ENCODE data around the gene SLMAP. TPM values are rescaled to one million over a fixed set of nuclear protein-coding genes. Genes with fewer than 3 reads are reported as not detected.
"Not testable (repeated sequence)": the region's sequence is repeated elsewhere in the genome, so short reads cannot be mapped to it uniquely, and the experiment has no call there.

SLMAP gene
- total RNA-seq, 4 donors from 2014 or later: 104 to 369 (median 186) TPM

- Histone ChIP-seq H3K4me3 (no peak overlapping the region), H3K9me3 (no peaks in the 10 kb centered on the region), H3K27ac (peak overlapping the region; percentile 11 to 37), H3K27me3 (no peaks in the 10 kb centered on the region), H3K36me3 (no peaks in the 10 kb centered on the region), H3K4me1 (peaks cover 3 to 16% of the 10 kb centered on the region in 2 donors)
- TF ChIP-seq POLR2A (IDR thresholded peaks at IDR 0.05) (no peak), CTCF (IDR thresholded peaks at IDR 0.05) (no peak)
- no peak for DNase-seq
- intact Hi-C loops (cut with DNase I; ENCODE audit: low total_unique reads): no loop called here
Measured at GRCh38 chr3:57796261-57796660, 40.2 kb downstream of the SLMAP start.

GRCh38 chr3:57797701-57798487 is 41.8 kb downstream of the SLMAP start:
- no peaks in the 10 kb centered on the region for H3K36me3 ChIP-seq

GRCh38 chr3:57803647-57804081 is 47.6 kb downstream of the SLMAP start:
- Histone ChIP-seq H3K4me1 (peaks cover 4 to 16% of the 10 kb centered on the region in 2 donors), H3K9me3 (no peaks in the 10 kb centered on the region), H3K27me3 (no peaks in the 10 kb centered on the region), H3K27ac (peak overlapping the region; percentile 50 to 64), H3K36me3 (no peaks in the 10 kb centered on the region), H3K4me3 (no peak overlapping the region)
- DNase-seq: peak; percentile 38 to 63
- TF ChIP-seq CTCF (IDR thresholded peaks at IDR 0.05): no peak
- peak in 1 of 2 donors; percentile 21 for TF ChIP-seq POLR2A (IDR thresholded peaks at IDR 0.05)
- intact Hi-C loops (cut with DNase I; ENCODE audit: low total_unique reads): no loop called here

More at GRCh38 chr3:57797701-57798487, 41.8 kb downstream of the SLMAP start:
- H3K9me3 ChIP-seq: no peaks in the 10 kb centered on the region
- no peaks in the 10 kb centered on the region for H3K27me3 ChIP-seq
- no peak overlapping the region for H3K4me3 ChIP-seq
- peaks cover 4 to 22% of the 10 kb centered on the region in 2 donors for H3K4me1 ChIP-seq
- no peak for TF ChIP-seq CTCF (IDR thresholded peaks at IDR 0.05)
- no peak for TF ChIP-seq POLR2A (IDR thresholded peaks at IDR 0.05)
- intact Hi-C loops (cut with DNase I; ENCODE audit: low total_unique reads): no loop called here
- no peak overlapping the region for H3K27ac ChIP-seq
- DNase-seq: no peak

- peaks cover 4 to 16% of the 10 kb centered on the region in 2 donors for H3K4me1 ChIP-seq
- intact Hi-C loops (cut with DNase I; ENCODE audit: low total_unique reads): no loop called here
- H3K27me3 ChIP-seq: no peaks in the 10 kb centered on the region
- no peak overlapping the region for H3K27ac ChIP-seq
- TF ChIP-seq POLR2A (IDR thresholded peaks at IDR 0.05) (no peak), CTCF (IDR thresholded peaks at IDR 0.05) (no peak)
- H3K9me3 ChIP-seq: no peaks in the 10 kb centered on the region
- no peak for DNase-seq
- no peak overlapping the region for H3K4me3 ChIP-seq
- no peaks in the 10 kb centered on the region for H3K36me3 ChIP-seq
Measured at GRCh38 chr3:57805266-57805665, 49.2 kb downstream of the SLMAP start.

- Histone ChIP-seq H3K27me3 (no peaks in the 10 kb centered on the region), H3K9me3 (no peaks in the 10 kb centered on the region), H3K4me1 (peaks cover 4 to 16% of the 10 kb centered on the region in 2 donors), H3K4me3 (no peak overlapping the region), H3K36me3 (no peaks in the 10 kb centered on the region), H3K27ac (no peak overlapping the region)
- DNase-seq: no peak
- intact Hi-C loops (cut with DNase I; ENCODE audit: low total_unique reads): no loop called here
- TF ChIP-seq CTCF (IDR thresholded peaks at IDR 0.05): no peak
Measured at GRCh38 chr3:57805674-57806073, 49.6 kb downstream of the SLMAP start.

- H3K9me3 ChIP-seq; H3K36me3 ChIP-seq; H3K27ac ChIP-seq; H3K4me3 ChIP-seq; H3K27me3 ChIP-seq; intact Hi-C loops (cut with DNase I; ENCODE audit: low total_unique reads); DNase-seq: not testable (repeated sequence)
- H3K4me1 ChIP-seq: peaks cover under 1 to 16% of the 10 kb centered on the region in 2 donors
Measured at GRCh38 chr3:57806195-57806594, 50.1 kb downstream of the SLMAP start.

All from uterus (tissue), 4 donors.